ENCODE data around the gene ABCA4. TPM values are rescaled to one million over a fixed set of nuclear protein-coding genes. Genes with fewer than 3 reads are reported as not detected.

The ABCA4 gene
- total RNA-seq, 1 donor from 2014 or later = 1.2 TPM

DNA sequence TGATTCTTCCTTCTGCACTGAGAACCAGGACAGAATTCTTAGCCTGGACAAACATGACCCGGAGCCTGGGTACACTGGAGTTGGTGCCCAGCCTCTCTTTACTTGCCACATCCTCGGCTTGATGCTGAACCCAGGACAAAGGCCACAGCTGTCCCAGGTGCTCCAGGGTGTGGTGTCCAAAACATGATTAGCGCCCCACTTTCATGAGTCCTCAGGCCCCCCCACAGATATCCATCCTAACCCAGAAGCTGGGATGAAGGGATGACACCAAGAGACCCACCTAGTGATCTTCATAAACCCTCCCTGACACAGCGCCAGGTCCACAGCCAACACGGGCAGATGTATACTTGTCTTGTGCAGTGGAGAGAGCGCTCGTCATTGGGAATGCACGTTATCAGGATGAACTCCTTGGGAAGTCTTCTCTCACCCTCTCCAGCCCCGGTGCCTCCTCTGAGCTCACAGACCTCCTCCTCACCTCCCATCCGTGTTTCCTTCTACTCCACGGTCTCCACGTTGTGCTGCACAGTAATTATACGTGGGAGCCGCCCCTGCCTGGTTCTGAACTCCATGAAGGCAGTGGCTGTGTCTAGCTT lies 3.6 kb downstream of the ABCA4 start:
- Mint-ChIP-seq H3K27ac (peak overlapping the region; percentile 91), H3K36me3 (no peaks in the 10 kb centered on the region), H3K4me1 (peaks cover 84% of the 10 kb centered on the region), H3K4me3 (peak overlapping the region; percentile 37), H3K27me3 (ENCODE audit: insufficient read depth, low read depth) (peaks cover 16% of the 10 kb centered on the region), H3K9me3 (peaks cover 9% of the 10 kb centered on the region)
- Histone ChIP-seq H3K4me3 (no peak overlapping the region), H3K4me1 (peaks cover 60% of the 10 kb centered on the region), H3K9me3 (ENCODE audit: low read depth) (no peaks in the 10 kb centered on the region), H3K27ac (no peak overlapping the region), H4K20me1 (ENCODE audit: low read depth) (no peaks in the 10 kb centered on the region), H3K27me3 (peaks cover 24% of the 10 kb centered on the region), H2AFZ (replicated peaks) (no peak overlapping the region), H3F3A (ENCODE audit: low read depth) (peaks cover 14% of the 10 kb centered on the region), H3K79me2 (ENCODE audit: low read depth) (no peaks in the 10 kb centered on the region), H3K9ac (no peak overlapping the region), H3K36me3 (no peaks in the 10 kb centered on the region), H3K4me2 (no peak overlapping the region)
- TF ChIP-seq EZH2phosphoT487 (IDR thresholded peaks at IDR 0.05) (no peak), EZH2 (IDR thresholded peaks at IDR 0.05) (no peak)
- TF ChIP-seq, protein P1, sequence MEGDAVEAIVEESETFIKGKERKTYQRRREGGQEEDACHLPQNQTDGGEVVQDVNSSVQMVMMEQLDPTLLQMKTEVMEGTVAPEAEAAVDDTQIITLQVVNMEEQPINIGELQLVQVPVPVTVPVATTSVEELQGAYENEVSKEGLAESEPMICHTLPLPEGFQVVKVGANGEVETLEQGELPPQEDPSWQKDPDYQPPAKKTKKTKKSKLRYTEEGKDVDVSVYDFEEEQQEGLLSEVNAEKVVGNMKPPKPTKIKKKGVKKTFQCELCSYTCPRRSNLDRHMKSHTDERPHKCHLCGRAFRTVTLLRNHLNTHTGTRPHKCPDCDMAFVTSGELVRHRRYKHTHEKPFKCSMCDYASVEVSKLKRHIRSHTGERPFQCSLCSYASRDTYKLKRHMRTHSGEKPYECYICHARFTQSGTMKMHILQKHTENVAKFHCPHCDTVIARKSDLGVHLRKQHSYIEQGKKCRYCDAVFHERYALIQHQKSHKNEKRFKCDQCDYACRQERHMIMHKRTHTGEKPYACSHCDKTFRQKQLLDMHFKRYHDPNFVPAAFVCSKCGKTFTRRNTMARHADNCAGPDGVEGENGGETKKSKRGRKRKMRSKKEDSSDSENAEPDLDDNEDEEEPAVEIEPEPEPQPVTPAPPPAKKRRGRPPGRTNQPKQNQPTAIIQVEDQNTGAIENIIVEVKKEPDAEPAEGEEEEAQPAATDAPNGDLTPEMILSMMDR (IDR thresholded peaks at IDR 0.05) = no peak
- no peak for DNase-seq (ENCODE audit: low spot score)

DNA sequence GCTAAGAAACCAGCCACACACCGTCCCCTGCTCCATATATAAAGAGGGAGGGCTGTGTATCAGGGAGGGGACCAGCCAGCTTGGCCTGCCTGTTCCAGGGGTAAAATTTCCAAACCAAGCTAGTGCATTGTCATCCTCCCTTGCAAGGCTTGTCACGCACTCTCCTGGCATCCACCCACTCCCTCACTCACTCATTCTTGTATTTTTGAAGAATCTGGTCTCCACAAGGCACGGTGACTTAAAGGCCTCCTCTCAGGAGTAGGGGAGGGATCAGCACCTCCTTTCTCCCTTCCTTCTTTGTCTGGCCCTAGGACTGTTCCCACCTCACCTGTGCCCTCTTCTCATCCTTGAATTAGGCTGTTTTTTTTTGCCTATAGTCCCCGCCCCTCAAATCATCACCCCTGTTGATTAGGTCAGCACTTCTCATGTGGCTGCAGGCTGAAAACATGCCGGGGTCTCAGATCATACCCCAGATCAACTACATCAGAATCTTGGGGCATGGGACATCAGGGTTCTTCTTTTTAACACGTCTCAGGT lies 5.0 kb downstream of the ABCA4 start:
- H3K79me2 ChIP-seq (ENCODE audit: low read depth) = no peaks in the 10 kb centered on the region
- peaks cover 35% of the 10 kb centered on the region for H3K27me3 ChIP-seq
- no peak overlapping the region for H3K4me3 ChIP-seq
- no peaks in the 10 kb centered on the region for H4K20me1 ChIP-seq (ENCODE audit: low read depth)
- H3K27ac ChIP-seq = no peak overlapping the region
- no peak for DNase-seq (ENCODE audit: low spot score)
- Mint-ChIP-seq H3K9me3 (peaks cover 3% of the 10 kb centered on the region), H3K36me3 (no peaks in the 10 kb centered on the region), H3K4me1 (peaks cover 85% of the 10 kb centered on the region), H3K27me3 (ENCODE audit: insufficient read depth, low read depth) (peaks cover 15% of the 10 kb centered on the region), H3K4me3 (peak overlapping the region; percentile 27), H3K27ac (peak overlapping the region; percentile 76)
- no peaks in the 10 kb centered on the region for H3K9me3 ChIP-seq (ENCODE audit: low read depth)
- H3K36me3 ChIP-seq = no peaks in the 10 kb centered on the region
- H3K9ac ChIP-seq = no peak overlapping the region
- H2AFZ ChIP-seq (replicated peaks) = no peak overlapping the region
- peaks cover 51% of the 10 kb centered on the region for H3K4me1 ChIP-seq
- TF ChIP-seq EZH2phosphoT487 (IDR thresholded peaks at IDR 0.05) (no peak), EZH2 (IDR thresholded peaks at IDR 0.05) (no peak)
- TF ChIP-seq, protein P1 (IDR thresholded peaks at IDR 0.05) = no peak
- H3K4me2 ChIP-seq = peak overlapping the region; percentile 33
- peaks cover 9% of the 10 kb centered on the region for H3F3A ChIP-seq (ENCODE audit: low read depth)

DNA sequence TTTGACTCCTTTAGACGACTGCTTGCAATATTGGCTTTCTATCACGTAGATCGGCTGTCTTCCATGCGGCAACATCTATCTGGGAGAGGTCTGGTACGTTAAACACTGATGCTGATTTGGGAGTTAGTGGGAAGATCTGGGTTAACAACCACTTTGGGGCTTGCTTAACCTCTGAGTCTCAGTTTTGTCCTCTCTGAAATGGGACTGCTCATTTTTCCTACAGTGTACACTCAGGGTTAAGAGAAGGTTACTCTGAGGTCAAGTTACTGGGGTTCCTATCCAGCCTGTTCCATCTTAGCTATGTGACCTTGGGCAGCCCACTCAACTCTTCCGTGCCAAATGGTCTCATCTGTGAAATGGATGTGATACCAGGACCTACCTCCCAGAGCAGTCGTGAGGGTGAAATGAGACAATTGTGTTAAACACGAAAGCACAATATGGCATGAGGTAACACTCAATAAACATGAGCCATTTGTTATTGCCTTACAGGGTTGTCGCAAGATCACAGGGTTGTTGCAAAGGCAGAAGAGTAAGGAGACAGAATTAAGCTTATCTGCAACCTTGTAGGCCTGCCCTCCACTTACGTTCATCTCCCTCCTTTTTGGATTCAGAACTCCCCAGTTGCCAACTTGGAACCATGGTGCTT lies 5.6 kb downstream of the ABCA4 start:
- Histone ChIP-seq H3K9me3 (ENCODE audit: low read depth) (no peaks in the 10 kb centered on the region), H3K4me1 (peaks cover 45% of the 10 kb centered on the region), H3K27me3 (peaks cover 38% of the 10 kb centered on the region), H3F3A (ENCODE audit: low read depth) (peaks cover 6% of the 10 kb centered on the region), H3K27ac (no peak overlapping the region), H3K9ac (no peak overlapping the region), H3K36me3 (no peaks in the 10 kb centered on the region), H3K4me2 (no peak overlapping the region), H3K4me3 (no peak overlapping the region), H4K20me1 (ENCODE audit: low read depth) (no peaks in the 10 kb centered on the region), H3K79me2 (ENCODE audit: low read depth) (no peaks in the 10 kb centered on the region), H2AFZ (replicated peaks) (no peak overlapping the region)
- H3K27ac Mint-ChIP-seq = no peak overlapping the region
- DNase-seq (ENCODE audit: low spot score) = no peak
- H3K9me3 Mint-ChIP-seq = peaks cover 3% of the 10 kb centered on the region
- peaks cover 15% of the 10 kb centered on the region for H3K27me3 Mint-ChIP-seq (ENCODE audit: insufficient read depth, low read depth)
- no peak overlapping the region for H3K4me3 Mint-ChIP-seq
- H3K4me1 Mint-ChIP-seq = peaks cover 80% of the 10 kb centered on the region
- no peaks in the 10 kb centered on the region for H3K36me3 Mint-ChIP-seq
- no peak for TF ChIP-seq EZH2 (IDR thresholded peaks at IDR 0.05)
- TF ChIP-seq, protein P1 (IDR thresholded peaks at IDR 0.05) = no peak
- no peak for TF ChIP-seq EZH2phosphoT487 (IDR thresholded peaks at IDR 0.05)

All from neural progenitor cell (in vitro differentiated cells).